NCI-H226 (cell line): ENCODE results near the gene NBR1.
A peak's percentile ranks its signal among the peaks of the same experiment; 100 is the strongest.
"Not testable (repeated sequence)": the region's sequence is repeated elsewhere in the genome, so short reads cannot be mapped to it uniquely, and the experiment has no call there.

Source experiments
- DNase-seq: peaks from one replicate; pipeline ENCODE4 v3.0.0-alpha.2; 2015

The NBR1 gene, protein sequence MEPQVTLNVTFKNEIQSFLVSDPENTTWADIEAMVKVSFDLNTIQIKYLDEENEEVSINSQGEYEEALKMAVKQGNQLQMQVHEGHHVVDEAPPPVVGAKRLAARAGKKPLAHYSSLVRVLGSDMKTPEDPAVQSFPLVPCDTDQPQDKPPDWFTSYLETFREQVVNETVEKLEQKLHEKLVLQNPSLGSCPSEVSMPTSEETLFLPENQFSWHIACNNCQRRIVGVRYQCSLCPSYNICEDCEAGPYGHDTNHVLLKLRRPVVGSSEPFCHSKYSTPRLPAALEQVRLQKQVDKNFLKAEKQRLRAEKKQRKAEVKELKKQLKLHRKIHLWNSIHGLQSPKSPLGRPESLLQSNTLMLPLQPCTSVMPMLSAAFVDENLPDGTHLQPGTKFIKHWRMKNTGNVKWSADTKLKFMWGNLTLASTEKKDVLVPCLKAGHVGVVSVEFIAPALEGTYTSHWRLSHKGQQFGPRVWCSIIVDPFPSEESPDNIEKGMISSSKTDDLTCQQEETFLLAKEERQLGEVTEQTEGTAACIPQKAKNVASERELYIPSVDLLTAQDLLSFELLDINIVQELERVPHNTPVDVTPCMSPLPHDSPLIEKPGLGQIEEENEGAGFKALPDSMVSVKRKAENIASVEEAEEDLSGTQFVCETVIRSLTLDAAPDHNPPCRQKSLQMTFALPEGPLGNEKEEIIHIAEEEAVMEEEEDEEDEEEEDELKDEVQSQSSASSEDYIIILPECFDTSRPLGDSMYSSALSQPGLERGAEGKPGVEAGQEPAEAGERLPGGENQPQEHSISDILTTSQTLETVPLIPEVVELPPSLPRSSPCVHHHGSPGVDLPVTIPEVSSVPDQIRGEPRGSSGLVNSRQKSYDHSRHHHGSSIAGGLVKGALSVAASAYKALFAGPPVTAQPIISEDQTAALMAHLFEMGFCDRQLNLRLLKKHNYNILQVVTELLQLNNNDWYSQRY

DNA sequence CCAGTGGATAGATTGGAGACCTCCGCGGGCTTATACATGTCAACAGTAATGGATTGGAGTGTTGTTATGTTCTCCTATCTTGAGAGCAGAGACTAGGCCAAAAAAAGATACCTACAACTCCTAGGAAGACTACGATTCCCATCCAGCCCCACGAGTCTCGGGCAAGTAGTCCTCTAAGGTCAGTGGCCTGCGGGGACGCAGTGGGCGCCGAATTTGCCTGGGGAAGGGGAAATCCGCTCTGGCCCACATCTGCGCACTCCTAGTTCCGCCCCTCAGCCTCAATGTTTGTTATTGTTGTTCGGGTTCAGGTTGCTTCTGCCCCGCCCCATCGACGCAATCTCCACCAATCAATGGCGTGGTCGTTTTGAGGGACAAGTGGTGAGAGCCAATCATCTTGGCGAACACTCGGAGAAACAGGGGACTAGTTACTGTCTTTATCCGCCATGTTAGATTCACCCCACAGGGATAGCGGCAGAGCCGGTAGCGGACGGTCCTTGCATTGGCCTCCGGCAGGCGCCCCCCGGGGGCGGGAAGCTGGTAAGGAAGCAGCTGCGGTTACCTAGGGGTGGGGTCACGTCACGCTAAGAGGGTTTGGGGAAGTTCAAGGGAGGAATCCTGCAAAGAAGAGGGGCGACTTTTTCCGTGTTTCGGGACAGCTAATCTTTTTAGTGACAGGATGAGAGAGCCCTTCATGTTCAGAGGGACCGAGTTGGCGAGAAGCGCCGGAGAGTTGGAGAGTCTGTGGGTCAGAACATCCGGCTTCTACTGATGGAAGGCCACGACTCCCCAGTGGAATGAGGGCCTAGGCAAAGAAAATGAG, at the start of gene NBR1:
TSS of gene NBR1 (plus strand) at position 449 of the 820 bp plus-strand sequence. CDS start 4,586 bp downstream, outside the sequence.
- DNase-seq: peak; percentile 96

- peak; percentile 100 for DNase-seq
These were observed 45.7 kb upstream of the NBR1 start, which contains the start of gene BRCA1 for GRCh38 chr17:43125133-43125966. Gene BRCA1 (minus strand): TSS chr17:43125364. CDS start chr17:43124096, 1,268 bp downstream.

- no peak for DNase-seq
These were observed 44.8 kb upstream of the NBR1 start for GRCh38 chr17:43125967-43126910.

- no peak for DNase-seq
These were observed 44.1 kb upstream of the NBR1 start for GRCh38 chr17:43126911-43127290.

DNA sequence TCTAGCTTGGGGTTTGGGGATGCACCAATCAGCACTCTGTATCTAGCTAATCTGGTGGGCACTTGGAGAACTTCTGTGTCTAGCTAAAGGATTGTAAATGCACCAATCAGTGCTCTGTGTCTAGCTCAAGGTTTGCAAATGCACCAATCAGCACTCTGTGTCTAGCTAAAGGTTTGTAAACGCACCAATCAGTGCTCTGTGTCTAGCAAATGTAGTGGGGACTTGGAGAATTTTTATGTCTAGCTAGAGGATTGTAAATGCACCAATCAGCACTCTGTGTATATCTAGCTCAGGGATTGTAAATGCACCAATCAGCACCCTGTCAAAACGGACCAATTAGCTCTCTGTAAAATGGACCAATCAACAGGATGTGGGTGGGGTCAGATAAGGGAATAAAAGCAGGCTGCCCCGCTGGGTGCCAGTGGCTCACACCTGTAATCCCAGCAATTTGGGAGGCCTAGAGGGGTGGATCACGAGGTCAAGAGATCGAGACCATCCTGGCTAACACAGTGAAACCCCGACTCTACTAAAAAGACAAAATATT, 43.6 kb upstream of the NBR1 start:
- not testable (repeated sequence) for DNase-seq

DNA sequence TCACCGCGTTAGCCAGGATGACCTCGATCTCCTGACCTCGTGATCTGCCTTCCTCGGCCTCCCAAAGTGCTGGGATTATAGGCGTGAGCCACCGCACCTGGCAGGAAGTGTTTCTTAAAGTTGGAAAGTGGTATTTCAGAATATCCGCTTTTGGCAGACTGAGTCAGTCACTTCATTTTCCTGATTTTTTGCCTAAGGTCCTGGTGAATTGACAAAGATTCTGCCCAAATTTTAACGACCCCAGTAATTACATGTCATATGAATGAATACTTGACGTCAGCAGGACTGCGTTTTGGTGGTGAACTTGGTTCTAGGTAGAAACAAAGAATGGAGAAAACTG, 41.4 kb upstream of the NBR1 start:
- no peak for DNase-seq

GRCh38 chr17:43132117-43132516, 38.9 kb upstream of the NBR1 start:
- no peak for DNase-seq

DNA sequence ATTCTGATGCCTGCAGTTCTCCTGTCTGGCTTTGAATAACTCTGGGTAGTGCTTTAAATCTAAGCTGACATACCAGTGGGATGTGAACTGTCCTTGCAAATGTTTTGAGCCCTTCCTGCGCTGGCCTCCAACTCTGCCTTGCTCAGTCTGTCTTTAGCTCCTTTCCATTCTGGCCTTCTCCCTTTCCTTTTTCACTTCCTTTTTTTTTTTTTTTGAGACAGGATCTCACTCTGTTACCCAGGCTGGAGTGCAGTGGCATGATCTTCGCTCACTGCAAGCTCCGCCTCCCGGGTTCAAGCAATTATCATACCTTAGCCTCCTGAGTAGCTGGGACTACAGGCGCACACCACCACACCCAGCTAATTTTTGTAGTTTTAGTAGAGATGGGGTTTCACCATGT, 37.6 kb upstream of the NBR1 start:
- not testable (repeated sequence) for DNase-seq

GRCh38 chr17:43134774-43135453, 36.1 kb upstream of the NBR1 start:
- DNase-seq: no peak

DNA sequence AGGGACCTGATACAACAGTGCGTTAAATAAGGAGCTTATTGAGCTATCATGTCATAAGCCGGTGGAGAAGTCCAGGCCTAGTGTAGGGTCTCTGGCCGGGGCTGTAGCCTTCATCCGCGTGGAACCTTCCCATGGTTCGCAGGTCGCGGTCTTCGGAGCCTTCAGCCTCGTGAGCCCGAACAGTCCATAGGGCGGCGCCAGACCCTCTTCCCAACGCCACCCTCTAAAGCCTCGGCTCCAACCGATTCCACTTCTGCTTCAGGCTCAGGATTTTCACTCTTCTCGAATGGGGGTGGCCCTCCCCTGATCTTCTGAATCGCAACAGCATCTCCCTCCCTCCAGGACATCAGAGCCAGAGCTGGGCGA, 35.6 kb upstream of the NBR1 start:
- DNase-seq: no peak

- DNase-seq: not testable (repeated sequence)
These were observed 34.4 kb upstream of the NBR1 start for GRCh38 chr17:43136574-43136973.

- DNase-seq: not testable (repeated sequence)
These were observed 32.5 kb upstream of the NBR1 start for GRCh38 chr17:43138531-43138930.

DNA sequence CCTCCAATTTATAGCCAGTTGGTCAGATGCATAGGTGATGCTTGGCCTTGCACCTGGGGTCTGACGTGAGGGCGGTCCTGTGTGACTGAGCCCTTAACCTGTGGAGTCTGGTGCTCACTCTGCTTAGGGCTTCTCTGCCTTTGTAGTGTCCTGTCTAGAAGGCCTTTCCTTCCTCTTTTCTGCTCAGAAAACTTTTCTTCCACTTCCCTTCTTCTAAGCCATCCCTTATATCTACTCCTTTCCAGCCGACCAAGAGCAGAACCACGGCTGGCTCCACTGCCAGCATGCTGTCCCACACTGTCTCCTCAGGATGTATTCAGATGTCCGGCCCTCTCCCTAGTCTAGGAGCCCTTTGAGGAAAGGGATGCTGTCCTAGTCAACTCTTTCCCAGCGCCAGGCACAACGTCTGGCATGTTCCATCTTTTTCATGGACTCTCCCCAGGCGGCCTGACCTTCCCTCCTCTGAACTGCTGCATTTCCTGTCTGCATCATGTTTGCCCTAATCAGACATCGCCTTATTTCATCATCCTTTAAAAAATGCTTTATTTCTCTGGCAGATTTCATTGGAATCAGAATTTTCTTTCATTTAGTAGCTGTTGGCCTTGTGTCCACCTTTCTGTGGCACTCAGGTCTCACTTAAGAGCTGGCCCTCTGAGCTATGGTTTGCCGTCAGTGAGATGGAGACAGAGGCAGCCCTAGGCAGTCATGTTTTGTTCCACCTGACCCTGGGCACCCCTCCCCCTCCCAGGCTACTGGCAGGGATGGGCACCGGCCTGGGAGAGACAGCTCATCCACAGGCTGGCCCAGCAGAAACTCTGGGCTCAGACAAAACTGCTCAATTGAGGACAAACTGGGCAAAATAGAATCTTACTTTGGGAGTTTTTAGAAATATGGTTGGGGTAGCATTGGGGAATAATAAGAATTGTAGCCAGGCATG, 30.4 kb upstream of the NBR1 start:
- DNase-seq: no peak

DNA sequence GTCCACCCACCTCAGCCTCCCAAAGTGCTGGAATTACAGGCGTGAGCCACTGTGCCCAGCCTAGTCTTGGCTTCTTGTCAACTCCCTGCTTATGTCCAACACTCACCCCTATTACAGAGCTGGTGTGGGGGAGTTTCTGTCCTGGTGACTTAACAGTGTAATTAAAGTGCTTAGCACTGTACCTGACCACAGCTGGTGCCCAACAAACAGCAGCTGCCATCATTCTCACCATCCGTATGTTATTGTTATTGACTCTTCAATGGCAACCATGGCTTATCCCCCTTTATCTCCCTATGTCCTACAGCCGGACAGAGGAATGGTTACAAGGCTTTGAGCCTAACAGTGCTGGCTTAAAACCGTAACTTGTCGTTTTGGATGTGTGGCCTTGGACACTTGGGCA, 28.9 kb upstream of the NBR1 start:
- no peak for DNase-seq

DNA sequence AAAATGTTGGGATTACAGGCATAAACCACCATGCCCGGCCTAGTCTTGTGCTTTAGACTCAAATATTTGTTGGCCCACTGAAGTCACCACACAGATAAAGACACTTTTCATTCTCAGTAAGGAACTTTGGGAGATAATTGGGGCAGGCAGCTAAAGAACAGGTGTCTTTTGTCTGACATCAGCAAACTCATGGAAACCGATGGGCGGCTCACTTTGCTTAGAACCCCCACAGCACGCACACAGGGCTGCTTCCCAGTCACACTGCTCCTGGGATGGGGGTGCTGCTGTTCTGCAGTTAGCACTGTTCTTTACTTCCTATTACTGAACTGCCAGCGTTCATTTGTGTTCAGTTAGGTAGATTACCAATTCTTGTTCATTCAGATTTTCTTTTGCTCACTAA, 27.8 kb upstream of the NBR1 start:
- no peak for DNase-seq

DNA sequence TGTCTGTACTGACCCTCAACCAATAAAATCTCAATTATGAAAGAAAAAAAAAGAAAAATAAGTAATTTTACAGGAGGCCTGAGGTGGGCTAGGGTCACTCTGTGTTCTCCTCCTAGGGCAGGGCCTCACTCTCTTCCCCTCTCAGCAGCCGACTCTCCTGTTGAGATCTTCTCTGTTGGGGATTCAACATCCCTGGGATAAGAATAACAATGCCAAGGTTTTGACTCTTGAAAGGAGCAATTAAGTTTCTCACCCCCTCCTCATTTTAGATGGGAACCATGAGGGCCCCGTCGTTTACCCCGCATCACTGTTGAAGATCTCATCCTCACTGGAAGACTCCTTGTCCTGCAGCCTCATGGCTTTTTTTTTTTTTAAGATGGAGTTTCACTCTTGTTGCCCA, 24.4 kb upstream of the NBR1 start:
- no peak for DNase-seq

DNA sequence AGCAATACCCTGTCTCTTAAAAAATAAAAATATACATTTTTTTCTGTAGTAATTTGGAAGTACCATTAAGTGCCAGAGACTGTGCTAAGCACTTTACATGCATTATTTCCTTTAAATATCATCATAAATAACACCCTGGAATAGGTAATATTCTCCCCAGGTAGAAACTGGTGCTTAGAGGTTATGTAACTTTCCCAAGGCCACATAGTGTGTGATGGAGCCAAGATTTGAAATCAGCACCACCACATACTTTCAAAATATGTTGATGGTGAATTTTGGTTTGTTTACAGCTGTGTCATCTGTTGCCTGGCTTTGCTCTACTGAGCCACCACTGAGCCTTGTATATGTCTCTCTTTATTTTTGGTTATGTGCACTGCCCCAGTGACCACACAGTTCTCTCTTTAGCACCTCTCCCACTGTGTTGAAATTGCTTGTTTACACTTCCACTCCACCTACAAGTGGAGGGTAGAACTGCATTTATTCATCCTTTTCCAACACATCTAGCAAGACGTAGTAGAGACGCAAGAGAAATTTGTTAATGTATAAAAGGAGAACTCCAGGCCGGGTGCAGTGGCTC, 19.0 kb upstream of the NBR1 start:
- DNase-seq: no peak

GRCh38 chr17:43153197-43153835, 17.7 kb upstream of the NBR1 start:
- not testable (repeated sequence) for DNase-seq
